HCT116 (cell line): ENCODE measurements around the gene SLC1A6. TPM values are rescaled to one million over a fixed set of nuclear protein-coding genes. Genes with fewer than 3 reads are reported as not detected.

ENCODE experiments used
- ATAC-seq: fragments of 200-7000 bp; cut with Tn5 transposase; 2 replicates; pipeline ENCODE4 v1.9.1; 2020; ENCODE audit warnings: mild to moderate bottlenecking, moderate library complexity
- BruUV-seq: library from RNA; stranded (reverse); fragments of 400-500 nt; replicated peaks from 2 replicates; lab custom pipeline; 2021; lab: Mats Ljungman, UMichigan
- CTCF ChIA-PET: fragments of 300-600 bp; sonication (Branson Sonifier 250); formaldehyde crosslinking; loops from one replicate; lab custom pipeline; 2021; ENCODE audit warnings: antibody characterized with exemption; lab: Charles Lee
- POLR2A ChIA-PET: fragments of 300-600, 350-600 bp; sonication (Branson Sonifier 250); formaldehyde crosslinking; loops from one replicate; lab custom pipeline; 2021; ENCODE audit warnings: antibody characterized with exemption; lab: Charles Lee
- RAD21 ChIA-PET, 2 experiments: fragments of 300-600 bp; sonication (Branson Sonifier 250); formaldehyde crosslinking; loops; one replicate each; lab custom pipeline; 2023; ENCODE audit warnings: low total read pairs in 2 of 2; ENCODE audit not compliant: uncharacterized antibody in 2 of 2, unreplicated experiment in 2 of 2, low non-redundant PET in 1 of 2; lab: Charles Lee
- DNase-seq: peaks from one replicate; pipeline ENCODE4 v3.0.0-alpha.2; 2010; ENCODE audit warnings: low read depth, low spot score
- H2AFZ ChIP-seq: fragments of 200-600 bp; shearing (Covaris generic), sonication (generic); 2 replicates; pipeline ENCODE4 v1.6.1; 2017; ENCODE audit warnings: low read depth, mixed run types, mixed read lengths, antibody characterized with exemption, low read length; ENCODE audit not compliant: poor library complexity, severe bottlenecking
- H3K27ac ChIP-seq: 2 replicates; pipeline ENCODE4 v1.5.1; 2012; ENCODE audit warnings: low read depth, low read length
- H3K27me3 ChIP-seq: fragments of 200-600 bp; sonication (generic); 2 replicates; pipeline ENCODE4 v1.6.1; 2016; ENCODE audit warnings: mixed run types, low read length, mixed read lengths; ENCODE audit not compliant: insufficient read depth
- H3K36me3 ChIP-seq, 2 experiments: fragments of 200-500 bp in 1 of 2; fragments of 200-600 bp in 1 of 2; sonication (Bioruptor generic) in 1 of 2; sonication (generic) in 1 of 2; 2 replicates each; pipeline versions ENCODE4 v1.5.1 to v1.6.1; 2014 to 2016; ENCODE audit warnings: low read length in 2 of 2, inconsistent platforms in 1 of 2, mixed read lengths in 1 of 2, mixed run types in 1 of 2; ENCODE audit not compliant: insufficient read depth in 2 of 2, control insufficient read depth in 1 of 2
- H3K4me1 ChIP-seq, 2 experiments: fragments of 200-600 bp in 1 of 2; sonication (generic) in 1 of 2; 2 replicates each; pipeline versions ENCODE4 v1.5.1 to v1.6.1; 2012 to 2017; ENCODE audit warnings: low read length in 2 of 2, inconsistent platforms in 1 of 2, mild to moderate bottlenecking in 1 of 2, mixed read lengths in 1 of 2, mixed run types in 1 of 2, moderate library complexity in 1 of 2; ENCODE audit not compliant: insufficient read depth in 2 of 2, control insufficient read depth in 1 of 2
- H3K4me2 ChIP-seq: fragments of 200-600 bp; sonication (generic); 2 replicates; pipeline ENCODE4 v1.6.1; 2017; ENCODE audit warnings: mixed run types, low read length, mixed read lengths
- H3K4me3 ChIP-seq, 2 experiments: fragments of 200-600 bp in 1 of 2; sonication (generic) in 1 of 2; replicated peaks in 1 of 2; 2 replicates each; pipeline ENCODE4 v1.5.1; 2011 to 2016; ENCODE audit warnings: low read length in 2 of 2, control low read depth in 1 of 2, low read depth in 1 of 2, mild to moderate bottlenecking in 1 of 2, mixed read lengths in 1 of 2, mixed run types in 1 of 2
- H3K79me2 ChIP-seq: fragments of 200-600 bp; sonication (generic); 2 replicates; pipeline ENCODE4 v1.6.1; 2017; ENCODE audit warnings: mild to moderate bottlenecking, mixed run types, low read length, moderate library complexity, mixed read lengths; ENCODE audit not compliant: insufficient read depth
- H3K9ac ChIP-seq: fragments of 200-600 bp; sonication (generic); 2 replicates; pipeline ENCODE4 v1.6.1; 2016; ENCODE audit warnings: low read length, mixed read lengths
- H3K9me2 ChIP-seq: fragments of 200-600 bp; sonication (generic), shearing (Covaris generic); 2 replicates; pipeline ENCODE4 v1.6.1; 2017; ENCODE audit warnings: mixed run types, mild to moderate bottlenecking, moderate library complexity; ENCODE audit not compliant: insufficient read depth
- H3K9me3 ChIP-seq, 2 experiments: fragments of 200-500 bp in 1 of 2; fragments of 200-600 bp in 1 of 2; sonication (Bioruptor generic) in 1 of 2; sonication (generic) in 1 of 2; 2 replicates each; pipeline ENCODE4 v1.6.1; 2014 to 2017; ENCODE audit warnings: low read length in 2 of 2, mixed read lengths in 2 of 2, inconsistent platforms in 1 of 2, low read depth in 1 of 2, mild to moderate bottlenecking in 1 of 2, mixed run types in 1 of 2, moderate library complexity in 1 of 2; ENCODE audit not compliant: control insufficient read depth in 1 of 2, insufficient read depth in 1 of 2
- H4K20me1 ChIP-seq: fragments of 200-600 bp; sonication (generic), shearing (Covaris generic); 2 replicates; pipeline ENCODE4 v1.6.1; 2017; ENCODE audit warnings: mixed run types, mild to moderate bottlenecking, moderate library complexity; ENCODE audit not compliant: insufficient read depth
- CBX3 ChIP-seq: IDR thresholded peaks from 2 replicates; pipeline ENCODE4 v1.6.1; 2012; ENCODE audit warnings: low read depth
- CEBPB ChIP-seq: IDR thresholded peaks from 2 replicates; pipeline ENCODE4 v1.6.1; 2012; ENCODE audit warnings: low read depth
- CTCF ChIP-seq, 3 experiments: fragments of 200-600 bp in 1 of 3; sonication (generic) in 1 of 3; IDR thresholded peaks in 2 of 3; conservative IDR thresholded peaks in 1 of 3; 2 replicates each; pipeline ENCODE4 v1.5.1; 2012 to 2017; ENCODE audit warnings: low read depth in 2 of 3, low read length in 2 of 3, antibody characterized with exemption in 1 of 3, borderline replicate concordance in 1 of 3, control low read depth in 1 of 3, mild to moderate bottlenecking in 1 of 3, mixed read lengths in 1 of 3, mixed run types in 1 of 3, moderate library complexity in 1 of 3; ENCODE audit not compliant: insufficient read depth in 1 of 3
- FOSL1 ChIP-seq: IDR thresholded peaks from 2 replicates; pipeline ENCODE4 v1.6.1; 2012; ENCODE audit warnings: low read depth
- MAX ChIP-seq: IDR thresholded peaks from 2 replicates; pipeline ENCODE4 v1.6.1; 2012
- RAD21 ChIP-seq: IDR thresholded peaks from 2 replicates; pipeline ENCODE4 v1.6.1; 2012; ENCODE audit warnings: low read depth, mild to moderate bottlenecking
- SIN3A ChIP-seq: IDR thresholded peaks from 2 replicates; pipeline ENCODE4 v1.6.1; 2012; ENCODE audit warnings: low read depth
- TCF7L2 ChIP-seq: IDR thresholded peaks from 2 replicates; pipeline ENCODE4 v1.7.0; 2011; ENCODE audit warnings: borderline replicate concordance, inconsistent platforms; ENCODE audit not compliant: insufficient read depth, insufficient read length; ENCODE audit errors: extremely low read depth
- YY1 ChIP-seq: IDR thresholded peaks from 2 replicates; pipeline ENCODE4 v1.6.1; 2011; ENCODE audit warnings: low read length, low read depth, moderate library complexity, mild to moderate bottlenecking; ENCODE audit not compliant: insufficient replicate concordance; ENCODE audit errors: extremely low read depth
- ZFX ChIP-seq: fragments of 450-650 bp; IDR thresholded peaks from 2 replicates; pipeline ENCODE4 v1.6.1; 2017
- ZNF274 ChIP-seq: fragments of 200-500 bp; sonication (Bioruptor generic); IDR thresholded peaks from 2 replicates; pipeline ENCODE4 v1.6.1; 2014; ENCODE audit warnings: mild to moderate bottlenecking, low read depth, low read length, inconsistent platforms
- intact Hi-C: fragments of 100-400 bp; cut with micrococcal nuclease; formaldehyde crosslinking; loops from 2 replicates; pipeline ENCODE4 v1.10.0; 2022
- total RNA-seq: library from RNA; stranded (reverse); gene quantifications from one replicate; pipeline ENCODE4 v1.2.1, GENCODE V29; 2021; ENCODE audit not compliant: unreplicated experiment
- TF ChIP-seq, protein P1 (sequence below): IDR thresholded peaks from 2 replicates; pipeline ENCODE4 v1.6.1; 2011; ENCODE audit warnings: mild to moderate bottlenecking, low read length, moderate library complexity; ENCODE audit not compliant: insufficient replicate concordance; ENCODE audit errors: extremely low read depth

Gene SLC1A6
- total RNA-seq, 1 experiment from 2014 or later, result not detected

GRCh38 chr19:14978161-14978776 lies 1.4 kb downstream of the SLC1A6 start:
- H3K9me2 ChIP-seq, result no peaks in the 10 kb centered on the region
- no peak for ATAC-seq
- no peaks in the 10 kb centered on the region for H3K4me1 ChIP-seq
- H3K27me3 ChIP-seq, result peaks cover 30% of the 10 kb centered on the region
- H3K4me3 ChIP-seq, result no peak overlapping the region
- TF ChIP-seq CBX3, result no peak
- TF ChIP-seq MAX, result no peak
- TF ChIP-seq SIN3A, result no peak
- TF ChIP-seq FOSL1, result no peak
- TF ChIP-seq CEBPB, result no peak
- TF ChIP-seq, protein P1, sequence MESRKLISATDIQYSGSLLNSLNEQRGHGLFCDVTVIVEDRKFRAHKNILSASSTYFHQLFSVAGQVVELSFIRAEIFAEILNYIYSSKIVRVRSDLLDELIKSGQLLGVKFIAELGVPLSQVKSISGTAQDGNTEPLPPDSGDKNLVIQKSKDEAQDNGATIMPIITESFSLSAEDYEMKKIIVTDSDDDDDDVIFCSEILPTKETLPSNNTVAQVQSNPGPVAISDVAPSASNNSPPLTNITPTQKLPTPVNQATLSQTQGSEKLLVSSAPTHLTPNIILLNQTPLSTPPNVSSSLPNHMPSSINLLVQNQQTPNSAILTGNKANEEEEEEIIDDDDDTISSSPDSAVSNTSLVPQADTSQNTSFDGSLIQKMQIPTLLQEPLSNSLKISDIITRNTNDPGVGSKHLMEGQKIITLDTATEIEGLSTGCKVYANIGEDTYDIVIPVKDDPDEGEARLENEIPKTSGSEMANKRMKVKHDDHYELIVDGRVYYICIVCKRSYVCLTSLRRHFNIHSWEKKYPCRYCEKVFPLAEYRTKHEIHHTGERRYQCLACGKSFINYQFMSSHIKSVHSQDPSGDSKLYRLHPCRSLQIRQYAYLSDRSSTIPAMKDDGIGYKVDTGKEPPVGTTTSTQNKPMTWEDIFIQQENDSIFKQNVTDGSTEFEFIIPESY, result no peak
- TF ChIP-seq ZNF274, result no peak
- TF ChIP-seq CTCF (IDR thresholded peaks at IDR 0.05 in 2 of 3, conservative IDR thresholded peaks at IDR 0.05 in 1 of 3; ENCODE audit: borderline replicate concordance in 1 of 3, insufficient read depth in 1 of 3, low read depth in 2 of 3, low read length in 2 of 3), result no peak
- TF ChIP-seq TCF7L2, result no peak
- no peak for TF ChIP-seq YY1
- no peak for TF ChIP-seq RAD21
- no peak for TF ChIP-seq ZFX
- POLR2A ChIA-PET, result no interaction called here
- intact Hi-C loops, result no loop called here
- no peak for DNase-seq
- CTCF ChIA-PET, result no interaction called here
- H3K27ac ChIP-seq, result no peak overlapping the region
- no peak overlapping the region for H3K9ac ChIP-seq
- no peaks in the 10 kb centered on the region for H3K79me2 ChIP-seq
- RAD21 ChIA-PET, result no interaction called here
- no peak overlapping the region for H3K4me2 ChIP-seq
- no peaks in the 10 kb centered on the region for H4K20me1 ChIP-seq
- no peaks in the 10 kb centered on the region for H3K9me3 ChIP-seq
- no peak overlapping the region for H2AFZ ChIP-seq
- H3K36me3 ChIP-seq, result no peaks in the 10 kb centered on the region
- no TSS peak for BruUV-seq
